WI38 (cell line): ENCODE measurements around the gene GIGYF2.

Experiments used
- H3K4me3 ChIP-seq: 2 replicates; pipeline ENCODE4 v1.5.1; 2011; ENCODE audit warnings: low read depth, mild to moderate bottlenecking, control low read depth, low read length
- CTCF ChIP-seq: IDR thresholded peaks from 2 replicates; pipeline ENCODE4 v1.5.1; 2012; ENCODE audit warnings: low read depth, mild to moderate bottlenecking, control low read depth, low read length

The GIGYF2 gene

GRCh38 chr2:232884001-232884421, 186.9 kb downstream of the GIGYF2 start:
- no peak overlapping the region for H3K4me3 ChIP-seq
- TF ChIP-seq CTCF = no peak

- no peak for TF ChIP-seq CTCF
- H3K4me3 ChIP-seq = no peak overlapping the region
Measured at GRCh38 chr2:232884549-232885263, 187.6 kb downstream of the GIGYF2 start.

- TF ChIP-seq CTCF = no peak
- H3K4me3 ChIP-seq = no peak overlapping the region
Measured at GRCh38 chr2:232885264-232885961, 188.3 kb downstream of the GIGYF2 start.

- no peak for TF ChIP-seq CTCF
- H3K4me3 ChIP-seq = no peak overlapping the region
Measured at GRCh38 chr2:232886176-232886575, 189.0 kb downstream of the GIGYF2 start.

- H3K4me3 ChIP-seq = no peak overlapping the region
- TF ChIP-seq CTCF = no peak
Measured at GRCh38 chr2:232886632-232887031, 189.5 kb downstream of the GIGYF2 start.

GRCh38 chr2:232887171-232887850, 190.2 kb downstream of the GIGYF2 start:
- no peak overlapping the region for H3K4me3 ChIP-seq
- no peak for TF ChIP-seq CTCF
